GM19467 (cell line): Measurements from ENCODE around the gene C6orf163.

ENCODE experiments used
- ATAC-seq: cut with Tn5 transposase; IDR thresholded peaks from one replicate; pipeline ENCODE4 v1.9.1; 2021; ENCODE audit warnings: mild to moderate bottlenecking, moderate library complexity; ENCODE audit not compliant: unreplicated experiment

The C6orf163 gene

GRCh38 chr6:87351583-87351982, 7.0 kb downstream of the C6orf163 start:
- ATAC-seq = no peak

- no peak for ATAC-seq
Measured at GRCh38 chr6:87356181-87356580, 11.6 kb downstream of the C6orf163 start.

- no peak for ATAC-seq
Measured at GRCh38 chr6:87357479-87358196, 13.0 kb downstream of the C6orf163 start.

GRCh38 chr6:87364602-87365252, 20.1 kb downstream of the C6orf163 start:
- no peak for ATAC-seq

GRCh38 chr6:87366072-87366827, 21.6 kb downstream of the C6orf163 start:
- no peak for ATAC-seq

- ATAC-seq = no peak
Measured at GRCh38 chr6:87366899-87367298, 22.3 kb downstream of the C6orf163 start.

GRCh38 chr6:87373377-87373776, 28.8 kb downstream of the C6orf163 start:
- ATAC-seq = no peak

- ATAC-seq = no peak
Measured at GRCh38 chr6:87375315-87375714, 30.7 kb downstream of the C6orf163 start.

- ATAC-seq = no peak
Measured at GRCh38 chr6:87376643-87377042, 32.0 kb downstream of the C6orf163 start.

GRCh38 chr6:87378947-87379346, 34.3 kb downstream of the C6orf163 start:
- no peak for ATAC-seq

- ATAC-seq = no peak
Measured at GRCh38 chr6:87382861-87383260, 38.2 kb downstream of the C6orf163 start.

- ATAC-seq = no peak
Measured at GRCh38 chr6:87384038-87384437, 39.4 kb downstream of the C6orf163 start.

GRCh38 chr6:87384449-87384848, 39.8 kb downstream of the C6orf163 start:
- ATAC-seq = no peak

- no peak for ATAC-seq
Measured at GRCh38 chr6:87391334-87391733, 46.7 kb downstream of the C6orf163 start.

GRCh38 chr6:87393026-87393622, 48.5 kb downstream of the C6orf163 start:
- ATAC-seq = peak; percentile 58

- ATAC-seq = no peak
Measured at GRCh38 chr6:87395431-87395830, 50.8 kb downstream of the C6orf163 start.

GRCh38 chr6:87396595-87397392, 52.2 kb downstream of the C6orf163 start:
- peak; percentile 82 for ATAC-seq

GRCh38 chr6:87397656-87398055, 53.0 kb downstream of the C6orf163 start:
- ATAC-seq = no peak

- no peak for ATAC-seq
Measured at GRCh38 chr6:87401832-87402231, 57.2 kb downstream of the C6orf163 start.

- no peak for ATAC-seq
Measured at GRCh38 chr6:87407561-87407900, 62.9 kb downstream of the C6orf163 start.
